Suprapubic skin (tissue), 4 donors: ENCODE results near the gene PACS1. TPM values are rescaled to one million over a fixed set of nuclear protein-coding genes. Genes with fewer than 3 reads are reported as not detected.

ENCODE experiments used
- DNase-seq, 2 donors: peaks; one replicate each; pipeline ENCODE4 v3.0.0-alpha.2; 2019; ENCODE audit warnings: low spot score in 2 of 2
- H3K27ac ChIP-seq: fragments of 200-600 bp; sonication (generic); one replicate; pipeline ENCODE4 v1.5.1; 2019
- H3K27me3 ChIP-seq: fragments of 200-600 bp; sonication (generic); one replicate; pipeline ENCODE4 v1.5.1; 2019
- H3K36me3 ChIP-seq: fragments of 200-600 bp; sonication (generic); one replicate; pipeline ENCODE4 v1.5.1; 2019
- H3K4me1 ChIP-seq: fragments of 200-600 bp; sonication (generic); one replicate; pipeline ENCODE4 v1.5.1; 2019
- H3K4me3 ChIP-seq: fragments of 200-600 bp; sonication (generic); one replicate; pipeline ENCODE4 v1.5.1; 2019; ENCODE audit warnings: mild to moderate bottlenecking
- H3K9me3 ChIP-seq: fragments of 200-600 bp; sonication (generic); one replicate; pipeline ENCODE4 v1.5.1; 2019
- CTCF ChIP-seq, 2 donors: fragments of 200-600 bp in 1 of 2; fragments of 450-650 bp in 1 of 2; sonication (generic) in 1 of 2; IDR thresholded peaks; one replicate each; pipeline ENCODE4 v1.5.1; 2016 to 2019; ENCODE audit warnings: antibody characterized with exemption in 2 of 2, mild to moderate bottlenecking in 1 of 2, moderate library complexity in 1 of 2
- EP300 ChIP-seq: sonication (generic); formaldehyde crosslinking; IDR thresholded peaks from one replicate; pipeline ENCODE4 v1.6.1; 2017; ENCODE audit warnings: antibody characterized with exemption
- POLR2A ChIP-seq, 2 donors: fragments of 450-650 bp; IDR thresholded peaks; one replicate each; pipeline ENCODE4 v1.6.1; 2017; ENCODE audit warnings: antibody characterized with exemption in 2 of 2, mild to moderate bottlenecking in 2 of 2, moderate library complexity in 2 of 2
- POLR2AphosphoS5 ChIP-seq, 3 donors: sonication (generic); formaldehyde crosslinking; IDR thresholded peaks; one replicate each; pipeline ENCODE4 v1.6.1; 2017; ENCODE audit warnings: antibody characterized with exemption in 3 of 3
- WGBS: methylation state at CpG from one replicate; pipeline ENCODE4 v1.1.5; 2018; 5-methylcytosine and 5-hydroxymethylcytosine counted together
- total RNA-seq, 4 donors: library from RNA; depleted of rRNA; stranded (reverse); fragments of >200 nt; gene quantifications; one replicate each; pipeline ENCODE4 v1.1.0, GENCODE V29; 2016

Gene PACS1
- total RNA-seq, 4 donors from 2014 or later = 30.5 to 78.6 (median 41.8) TPM

GRCh38 chr11:66143264-66143566 is 73.1 kb downstream of the PACS1 start:
- DNase-seq = no peak
- 81% methylated on average over 3 of the region's 3 CpGs for WGBS
- Histone ChIP-seq H3K36me3 (no peaks in the 10 kb centered on the region), H3K27ac (no peak overlapping the region), H3K4me3 (no peak overlapping the region), H3K27me3 (no peaks in the 10 kb centered on the region), H3K9me3 (no peaks in the 10 kb centered on the region), H3K4me1 (no peaks in the 10 kb centered on the region)
- TF ChIP-seq EP300 = no peak

GRCh38 chr11:66143996-66144678 is 74.1 kb downstream of the PACS1 start:
- Histone ChIP-seq H3K4me1 (no peaks in the 10 kb centered on the region), H3K9me3 (no peaks in the 10 kb centered on the region), H3K36me3 (no peaks in the 10 kb centered on the region), H3K4me3 (no peak overlapping the region), H3K27ac (no peak overlapping the region), H3K27me3 (no peaks in the 10 kb centered on the region)
- no peak for DNase-seq
- 97% methylated on average over 5 of the region's 5 CpGs for WGBS
- TF ChIP-seq POLR2A (IDR thresholded peaks at IDR 0.05) = no peak
- no peak for TF ChIP-seq CTCF (IDR thresholded peaks at IDR 0.05)
- TF ChIP-seq EP300 = no peak
- TF ChIP-seq POLR2AphosphoS5 (IDR thresholded peaks at IDR 0.05) = no peak

- no peak for TF ChIP-seq POLR2AphosphoS5 (IDR thresholded peaks at IDR 0.05)
- TF ChIP-seq CTCF (IDR thresholded peaks at IDR 0.05) = no peak
- no peak for TF ChIP-seq EP300
- no peak for TF ChIP-seq POLR2A (IDR thresholded peaks at IDR 0.05)
- DNase-seq = no peak
- Histone ChIP-seq H3K36me3 (no peaks in the 10 kb centered on the region), H3K9me3 (no peaks in the 10 kb centered on the region), H3K27ac (no peak overlapping the region), H3K4me3 (no peak overlapping the region), H3K27me3 (no peaks in the 10 kb centered on the region), H3K4me1 (no peaks in the 10 kb centered on the region)
Measured at GRCh38 chr11:66146074-66146473, 76.0 kb downstream of the PACS1 start.

- H3K9me3 ChIP-seq = no peaks in the 10 kb centered on the region
- H3K27me3 ChIP-seq = no peaks in the 10 kb centered on the region
- H3K4me3 ChIP-seq = no peak overlapping the region
- no peaks in the 10 kb centered on the region for H3K4me1 ChIP-seq
- 97% methylated on average over 5 of the region's 5 CpGs for WGBS
- no peak for TF ChIP-seq POLR2A (IDR thresholded peaks at IDR 0.05)
- TF ChIP-seq CTCF (IDR thresholded peaks at IDR 0.05) = no peak
- TF ChIP-seq EP300 = no peak
- TF ChIP-seq POLR2AphosphoS5 (IDR thresholded peaks at IDR 0.05) = no peak
- no peak for DNase-seq
- H3K36me3 ChIP-seq = no peaks in the 10 kb centered on the region
- no peak overlapping the region for H3K27ac ChIP-seq
Measured at GRCh38 chr11:66146940-66147339, 76.9 kb downstream of the PACS1 start.

GRCh38 chr11:66150140-66150539 is 80.1 kb downstream of the PACS1 start:
- Histone ChIP-seq H3K4me1 (no peaks in the 10 kb centered on the region), H3K36me3 (no peaks in the 10 kb centered on the region), H3K9me3 (no peaks in the 10 kb centered on the region), H3K27me3 (no peaks in the 10 kb centered on the region), H3K4me3 (no peak overlapping the region), H3K27ac (no peak overlapping the region)
- TF ChIP-seq CTCF (IDR thresholded peaks at IDR 0.05) (no peak), EP300 (no peak), POLR2A (IDR thresholded peaks at IDR 0.05) (no peak), POLR2AphosphoS5 (IDR thresholded peaks at IDR 0.05) (no peak)
- no peak for DNase-seq
- 47% methylated on average over 2 of the region's 2 CpGs for WGBS

- Histone ChIP-seq H3K4me1 (no peaks in the 10 kb centered on the region), H3K27me3 (no peaks in the 10 kb centered on the region), H3K36me3 (no peaks in the 10 kb centered on the region), H3K4me3 (no peak overlapping the region), H3K27ac (no peak overlapping the region), H3K9me3 (no peaks in the 10 kb centered on the region)
- DNase-seq = no peak
- TF ChIP-seq EP300 (no peak), POLR2AphosphoS5 (IDR thresholded peaks at IDR 0.05) (no peak), POLR2A (IDR thresholded peaks at IDR 0.05) (no peak), CTCF (IDR thresholded peaks at IDR 0.05) (no peak)
Measured at GRCh38 chr11:66150725-66151124, 80.7 kb downstream of the PACS1 start.
